IPS-11a (cell line): Measurements from ENCODE around the gene BPIFA1.

ENCODE experiments used
- H3K4me3 ChIP-seq: one replicate; pipeline ENCODE4 v1.5.1; 2013; ENCODE audit warnings: low read depth, low read length, control low read depth

BPIFA1 gene

DNA sequence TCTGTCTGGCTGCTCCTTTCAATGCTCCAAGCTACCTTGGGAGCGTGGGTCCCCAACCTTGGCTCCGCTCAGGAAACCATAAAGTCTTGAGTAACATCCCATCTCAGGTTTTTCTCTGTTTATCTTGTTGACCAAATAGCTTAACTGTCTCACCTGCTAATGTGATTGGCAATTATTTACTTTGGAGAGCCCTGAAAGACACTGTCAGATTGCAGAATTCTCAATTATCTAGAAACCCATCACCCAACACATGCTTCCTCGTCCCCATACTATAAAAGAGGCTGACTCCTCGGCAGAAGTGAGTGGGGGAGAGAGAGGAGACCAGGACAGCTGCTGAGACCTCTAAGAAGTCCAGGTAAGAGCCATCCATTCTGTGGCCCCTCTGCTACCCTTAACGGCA, at the start of gene BPIFA1:
TSS of gene BPIFA1 (plus strand) at position 301 of the 400 bp plus-strand sequence. CDS start 1,716 bp downstream, outside the sequence.
- no peak within 1 kb of the TSS for H3K4me3 ChIP-seq

GRCh38 chr20:33187491-33187890, 48.3 kb upstream of the BPIFA1 start:
- H3K4me3 ChIP-seq: no peak overlapping the region

GRCh38 chr20:33188421-33188820, 47.4 kb upstream of the BPIFA1 start:
- H3K4me3 ChIP-seq: no peak overlapping the region

GRCh38 chr20:33191484-33191883, 44.3 kb upstream of the BPIFA1 start:
- no peak overlapping the region for H3K4me3 ChIP-seq

- no peak overlapping the region for H3K4me3 ChIP-seq
Observed at GRCh38 chr20:33191955-33192354, 43.8 kb upstream of the BPIFA1 start.

DNA sequence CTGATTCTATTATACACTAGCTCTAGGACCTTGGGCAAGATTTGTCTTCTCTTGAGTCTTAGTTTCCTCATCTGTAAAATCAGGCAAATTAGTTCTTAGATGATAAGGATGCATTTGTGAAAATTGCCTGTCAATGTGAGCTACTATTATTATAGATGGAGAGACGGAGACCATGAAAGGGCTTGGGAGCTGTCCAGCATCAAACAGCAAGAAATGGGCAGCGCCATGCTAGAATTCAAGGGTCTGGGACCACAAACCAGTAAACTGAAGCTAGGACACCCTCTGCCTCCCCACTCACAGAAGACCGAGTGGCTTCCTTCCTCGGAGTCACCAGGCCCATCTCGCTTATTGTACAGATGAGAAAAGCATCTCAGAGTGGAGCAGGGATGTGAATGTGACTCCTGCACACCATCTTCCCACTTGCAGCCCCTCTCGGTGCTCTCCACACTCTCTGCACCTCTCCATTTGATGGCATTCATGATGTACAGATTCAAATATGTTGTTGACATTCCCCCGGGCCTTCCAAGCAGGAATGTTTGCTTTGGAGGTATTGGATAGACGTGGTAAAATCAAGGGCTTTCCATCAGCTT, 42.8 kb upstream of the BPIFA1 start:
- H3K4me3 ChIP-seq: no peak overlapping the region

DNA sequence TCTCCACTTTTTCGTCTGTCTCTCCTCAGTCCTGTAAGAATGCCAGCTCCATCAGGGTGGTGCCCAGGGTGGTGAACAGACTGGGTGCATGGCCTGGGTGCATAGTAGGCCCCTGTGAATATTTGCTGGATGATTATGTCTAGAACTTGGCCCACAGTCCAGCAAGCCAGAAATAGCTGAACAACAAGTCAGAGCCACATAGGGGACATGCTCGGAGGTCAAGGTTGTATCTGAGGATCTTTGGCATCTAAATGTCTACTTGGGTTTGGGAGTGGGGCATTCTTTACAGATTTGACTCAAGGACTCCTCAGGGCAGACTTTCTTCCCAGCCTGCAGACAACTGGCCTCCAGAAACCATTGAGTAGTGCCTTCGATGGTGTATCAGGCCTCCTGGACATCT, 36.8 kb upstream of the BPIFA1 start:
- H3K4me3 ChIP-seq: no peak overlapping the region

GRCh38 chr20:33202451-33202850, 33.3 kb upstream of the BPIFA1 start:
- H3K4me3 ChIP-seq: no peak overlapping the region

GRCh38 chr20:33203444-33203843, 32.4 kb upstream of the BPIFA1 start:
- no peak overlapping the region for H3K4me3 ChIP-seq

DNA sequence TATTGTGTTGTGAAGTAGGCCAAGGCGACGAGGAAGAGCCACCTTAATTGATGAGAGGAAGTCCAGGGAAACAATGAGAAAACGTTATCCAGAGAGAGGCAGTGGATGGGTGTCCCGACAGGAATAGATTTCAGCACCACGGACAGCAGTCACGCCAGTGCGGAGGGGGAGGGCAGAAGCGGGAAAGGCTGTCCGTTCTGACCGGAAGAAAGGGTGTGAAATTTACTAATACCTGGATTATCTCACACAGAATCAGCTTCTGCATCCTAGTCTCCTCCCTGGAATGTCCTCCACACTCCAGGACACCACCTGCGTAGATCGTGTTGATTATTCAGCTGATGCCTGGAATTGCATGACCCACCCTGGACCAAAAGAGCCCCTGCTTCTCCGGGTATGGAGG, 26.0 kb upstream of the BPIFA1 start:
- no peak overlapping the region for H3K4me3 ChIP-seq

- no peak overlapping the region for H3K4me3 ChIP-seq
Observed at GRCh38 chr20:33210371-33210770, 25.4 kb upstream of the BPIFA1 start.

DNA sequence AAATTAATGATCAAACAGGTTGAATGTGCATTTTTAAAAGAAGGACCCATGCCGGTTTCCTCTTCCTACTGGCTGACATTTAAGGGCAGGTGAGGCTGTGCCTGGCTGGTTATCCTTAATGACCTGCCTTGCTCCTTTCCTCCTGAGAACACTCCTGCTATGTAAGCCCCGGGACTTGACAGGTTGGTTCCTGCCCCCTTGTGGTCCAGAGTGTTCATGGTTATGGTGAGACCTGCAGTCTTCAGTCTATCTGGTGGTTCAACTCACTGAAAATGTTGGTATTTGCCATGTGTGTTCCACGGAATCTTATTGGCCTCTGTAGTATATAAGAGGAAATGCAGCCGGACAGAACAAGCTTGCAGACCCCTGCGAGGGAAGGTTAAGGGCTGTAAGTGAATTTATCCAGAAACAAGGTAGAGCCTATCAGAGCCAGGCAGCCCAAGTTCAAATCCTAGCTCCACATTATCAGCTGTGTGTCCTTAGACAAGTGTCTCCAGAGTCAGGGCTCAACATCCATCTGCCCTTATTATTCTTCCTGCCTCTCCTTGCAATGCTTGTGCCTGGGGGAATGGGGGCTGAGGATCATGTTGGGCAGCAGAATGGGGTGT, 23.9 kb upstream of the BPIFA1 start:
- no peak overlapping the region for H3K4me3 ChIP-seq

DNA sequence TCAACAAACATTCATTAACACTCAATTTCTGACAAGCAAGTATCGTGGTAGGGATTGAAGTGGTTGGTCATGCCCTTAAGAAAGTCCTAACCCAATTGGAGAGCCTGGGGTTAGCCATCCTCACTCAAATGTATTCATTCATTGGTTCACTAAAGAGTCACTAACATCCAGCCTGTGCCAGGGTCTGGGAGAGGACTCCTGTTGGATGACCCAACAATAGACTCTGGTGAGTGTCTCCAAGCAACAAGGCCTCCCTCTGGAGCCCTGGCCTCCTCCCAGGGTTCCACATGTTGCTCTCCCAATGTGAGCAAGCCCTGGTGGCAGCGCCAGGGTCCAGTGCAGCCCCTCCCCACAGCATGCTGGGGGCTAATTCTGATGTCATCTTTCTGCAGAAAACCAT, 18.7 kb upstream of the BPIFA1 start, which contains the start of gene BPIFA3:
TSS of gene BPIFA3 (plus strand) at position 301 of the 400 bp plus-strand sequence. CDS start 185 bp downstream, outside the sequence.
- no peak within 1 kb of the TSS for H3K4me3 ChIP-seq

DNA sequence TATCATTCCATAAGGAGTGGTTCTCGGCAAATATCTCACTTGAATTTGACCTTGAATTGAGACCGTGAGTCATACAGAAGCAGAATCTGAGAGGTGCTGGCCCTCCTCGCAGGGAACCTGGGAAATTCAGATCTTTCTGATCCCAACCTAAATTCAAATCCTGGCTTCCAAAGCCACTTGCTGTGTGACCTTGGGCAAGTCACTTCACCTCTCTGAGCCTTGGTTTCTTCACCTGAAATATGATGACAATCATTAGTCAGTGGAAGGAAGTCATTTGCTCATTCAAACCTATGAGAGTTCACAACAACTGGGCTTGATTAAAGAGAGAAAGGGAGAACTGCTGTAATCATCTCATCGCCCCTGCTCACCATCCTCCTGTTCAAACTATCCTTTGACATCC, 11.4 kb upstream of the BPIFA1 start:
- H3K4me3 ChIP-seq: no peak overlapping the region

GRCh38 chr20:33229843-33230242, 6.0 kb upstream of the BPIFA1 start:
- no peak overlapping the region for H3K4me3 ChIP-seq

- no peak overlapping the region for H3K4me3 ChIP-seq
Observed at GRCh38 chr20:33231237-33231636, 4.6 kb upstream of the BPIFA1 start.

DNA sequence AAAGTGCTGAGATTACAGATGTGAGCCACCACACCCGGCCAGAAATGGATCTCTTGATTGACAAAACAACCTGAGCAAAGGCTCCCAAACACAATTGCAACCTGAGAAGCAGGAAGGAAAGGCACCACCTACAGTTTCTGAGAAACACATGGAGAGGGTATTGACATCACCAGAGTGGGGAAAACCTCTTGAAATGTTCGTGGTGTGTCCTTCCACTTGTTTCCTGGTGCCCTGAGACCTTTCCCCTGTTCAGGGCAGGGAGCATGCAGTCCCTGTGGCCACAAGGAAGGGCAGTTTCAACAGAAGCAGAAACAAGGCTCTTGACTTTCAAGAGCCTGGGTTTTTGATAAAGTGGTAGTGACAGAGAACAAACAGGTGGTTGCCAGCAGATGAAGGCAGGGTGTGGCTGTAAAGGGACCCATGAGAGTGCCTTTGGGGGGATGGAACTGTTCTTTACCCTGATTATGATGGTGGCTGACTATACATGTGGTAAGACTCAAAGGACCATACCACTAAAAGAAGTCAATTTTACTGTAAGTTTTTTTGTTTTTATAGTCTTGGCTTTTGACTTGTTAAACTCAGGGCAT, 3.2 kb upstream of the BPIFA1 start:
- no peak overlapping the region for H3K4me3 ChIP-seq

DNA sequence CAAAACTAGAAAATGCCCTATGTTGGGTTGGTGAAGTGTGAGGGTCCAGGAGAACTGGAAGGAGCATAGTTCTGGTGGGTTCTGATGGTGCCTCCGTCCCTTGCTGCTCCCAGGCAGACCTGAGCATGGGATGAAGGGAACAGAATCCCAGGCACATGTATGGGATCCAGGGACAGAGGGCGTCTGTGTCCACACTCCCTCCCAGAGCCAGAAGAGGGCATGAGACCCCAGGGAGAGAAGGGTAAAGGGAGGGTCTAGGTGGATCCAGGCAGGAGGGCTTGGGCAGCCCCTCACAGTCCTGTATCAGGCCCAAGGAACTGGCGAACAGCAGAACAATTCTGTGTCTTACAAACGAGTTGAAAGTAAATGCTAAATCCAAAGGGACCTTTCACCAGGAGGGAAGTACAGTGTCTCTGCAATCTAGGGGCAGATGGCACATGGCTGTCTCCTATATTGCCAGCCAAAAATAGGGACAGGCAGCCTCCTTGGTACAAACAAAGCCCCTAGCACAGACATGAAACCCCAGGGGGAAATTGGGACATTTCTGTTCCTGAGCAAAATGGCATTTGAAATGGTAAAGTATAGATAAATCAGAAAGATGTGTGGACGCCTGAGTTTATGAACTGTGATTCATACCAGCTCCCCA, 2.5 kb upstream of the BPIFA1 start:
- H3K4me3 ChIP-seq: no peak overlapping the region

DNA sequence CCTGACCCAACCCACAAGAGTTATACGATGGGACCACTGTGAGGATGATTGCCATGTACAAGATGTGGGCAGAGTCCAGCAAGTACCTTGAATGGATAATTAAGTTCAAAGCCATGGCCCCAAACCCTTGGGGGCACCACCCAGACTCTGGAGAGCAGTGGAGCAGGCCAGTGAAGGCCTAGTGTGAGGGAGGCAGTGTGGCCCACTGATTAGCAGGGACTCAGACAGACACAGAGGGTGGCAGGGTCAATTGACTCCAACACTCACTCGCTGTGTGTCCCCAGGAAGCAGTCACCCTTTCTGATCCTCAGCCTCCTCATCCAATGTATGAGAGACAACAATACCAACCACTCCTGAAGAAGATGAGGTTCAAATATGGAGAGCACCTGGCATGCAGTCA, 1.7 kb upstream of the BPIFA1 start:
- no peak overlapping the region for H3K4me3 ChIP-seq

- H3K4me3 ChIP-seq: no peak overlapping the region
Observed at GRCh38 chr20:33236351-33236750, 555 bp downstream of the BPIFA1 start.

DNA sequence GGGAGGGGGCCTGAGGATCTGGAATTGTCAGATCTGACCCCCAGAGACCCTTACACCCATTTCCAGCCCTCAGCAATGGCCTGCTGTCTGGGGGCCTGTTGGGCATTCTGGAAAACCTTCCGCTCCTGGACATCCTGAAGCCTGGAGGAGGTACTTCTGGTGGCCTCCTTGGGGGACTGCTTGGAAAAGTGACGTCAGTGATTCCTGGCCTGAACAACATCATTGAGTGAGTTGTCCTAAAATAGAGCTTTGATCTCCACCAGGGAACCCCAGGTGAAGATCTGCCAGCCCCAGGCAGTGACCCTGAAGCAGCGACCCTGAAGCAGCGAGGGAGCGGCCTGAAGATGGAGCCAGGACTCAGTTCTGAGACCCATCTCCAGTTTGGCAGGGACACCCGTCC, 2.2 kb downstream of the BPIFA1 start:
- no peak overlapping the region for H3K4me3 ChIP-seq

DNA sequence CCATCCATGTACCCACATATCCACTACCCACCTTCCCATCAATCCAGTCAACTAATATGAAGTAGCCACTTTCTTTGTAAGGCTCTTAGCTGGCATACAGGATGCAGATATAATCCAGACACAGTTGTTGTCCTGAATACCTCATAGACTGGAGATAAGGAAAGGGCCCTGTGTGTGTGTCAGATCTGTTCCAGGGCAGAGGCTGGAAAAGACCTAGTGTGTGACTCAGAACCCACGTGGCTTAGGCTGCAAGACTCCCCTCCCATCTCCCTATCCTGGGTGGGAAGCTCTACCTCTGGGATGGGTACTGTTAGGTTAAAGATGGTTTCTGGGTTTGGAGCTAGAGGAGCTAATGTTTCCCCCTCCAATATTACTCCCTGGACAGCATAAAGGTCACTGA, 3.6 kb downstream of the BPIFA1 start:
- no peak overlapping the region for H3K4me3 ChIP-seq
